ENCODE measurements around the gene TMEM208. TPM values are rescaled to one million over a fixed set of nuclear protein-coding genes. Genes with fewer than 3 reads are reported as not detected.

TMEM208 gene
- total and polyA plus RNA-seq, 2 of the 13 experiments (the other 11 are each of a cell fraction or from before 2014, with no cell fraction given) = 58.8 to 72.9 TPM

DNA sequence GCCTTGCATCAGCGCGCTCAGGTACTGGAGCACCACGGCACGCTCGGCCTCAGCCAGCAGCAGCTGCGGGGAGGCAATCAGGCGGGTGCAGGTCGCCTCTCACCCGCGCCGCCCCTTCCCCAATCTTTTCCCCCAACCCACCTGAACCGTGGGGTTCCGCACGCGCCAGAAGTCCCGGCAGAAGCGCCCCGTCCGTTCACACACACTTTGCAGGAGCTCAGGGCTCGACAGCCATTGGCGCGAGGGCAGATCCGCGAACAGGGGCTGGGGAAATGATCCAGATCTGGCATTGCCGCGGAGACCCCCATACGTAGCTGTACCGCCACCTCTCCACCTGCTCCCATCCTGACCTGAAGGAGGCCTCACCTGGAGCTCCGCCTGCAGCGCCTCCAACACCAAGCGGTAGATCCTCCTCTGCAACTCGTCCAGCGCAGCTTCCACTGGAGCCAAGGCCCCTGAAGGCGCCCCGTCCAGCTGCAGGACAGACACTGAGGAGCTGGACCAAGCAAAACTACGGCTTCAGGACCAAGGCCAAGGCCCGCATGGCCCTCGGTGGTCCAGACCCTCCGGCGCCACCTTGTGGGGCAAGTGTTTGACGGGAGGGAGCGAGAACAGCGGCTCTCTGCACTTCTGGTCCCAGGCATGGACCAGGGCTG lies 41.8 kb upstream of the TMEM208 start (continued):
- TF ChIP-seq, protein P1, sequence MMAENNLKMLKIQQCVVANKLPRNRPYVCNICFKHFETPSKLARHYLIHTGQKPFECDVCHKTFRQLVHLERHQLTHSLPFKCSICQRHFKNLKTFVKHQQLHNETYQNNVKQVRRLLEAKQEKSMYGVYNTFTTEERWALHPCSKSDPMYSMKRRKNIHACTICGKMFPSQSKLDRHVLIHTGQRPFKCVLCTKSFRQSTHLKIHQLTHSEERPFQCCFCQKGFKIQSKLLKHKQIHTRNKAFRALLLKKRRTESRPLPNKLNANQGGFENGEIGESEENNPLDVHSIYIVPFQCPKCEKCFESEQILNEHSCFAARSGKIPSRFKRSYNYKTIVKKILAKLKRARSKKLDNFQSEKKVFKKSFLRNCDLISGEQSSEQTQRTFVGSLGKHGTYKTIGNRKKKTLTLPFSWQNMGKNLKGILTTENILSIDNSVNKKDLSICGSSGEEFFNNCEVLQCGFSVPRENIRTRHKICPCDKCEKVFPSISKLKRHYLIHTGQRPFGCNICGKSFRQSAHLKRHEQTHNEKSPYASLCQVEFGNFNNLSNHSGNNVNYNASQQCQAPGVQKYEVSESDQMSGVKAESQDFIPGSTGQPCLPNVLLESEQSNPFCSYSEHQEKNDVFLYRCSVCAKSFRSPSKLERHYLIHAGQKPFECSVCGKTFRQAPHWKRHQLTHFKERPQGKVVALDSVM (CRISPR knock-in tag; IDR thresholded peaks at IDR 0.05) = peak; percentile 40; the same call in 1 of the 2 replicates
- TF ChIP-seq, protein P2, sequence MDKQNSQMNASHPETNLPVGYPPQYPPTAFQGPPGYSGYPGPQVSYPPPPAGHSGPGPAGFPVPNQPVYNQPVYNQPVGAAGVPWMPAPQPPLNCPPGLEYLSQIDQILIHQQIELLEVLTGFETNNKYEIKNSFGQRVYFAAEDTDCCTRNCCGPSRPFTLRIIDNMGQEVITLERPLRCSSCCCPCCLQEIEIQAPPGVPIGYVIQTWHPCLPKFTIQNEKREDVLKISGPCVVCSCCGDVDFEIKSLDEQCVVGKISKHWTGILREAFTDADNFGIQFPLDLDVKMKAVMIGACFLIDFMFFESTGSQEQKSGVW (CRISPR knock-in tag; IDR thresholded peaks at IDR 0.05; ENCODE audit: borderline replicate concordance) = 0 out of 2 replicates have a peak, but pooled peaks have one; percentile 16
- TF ChIP-seq, protein P3, sequence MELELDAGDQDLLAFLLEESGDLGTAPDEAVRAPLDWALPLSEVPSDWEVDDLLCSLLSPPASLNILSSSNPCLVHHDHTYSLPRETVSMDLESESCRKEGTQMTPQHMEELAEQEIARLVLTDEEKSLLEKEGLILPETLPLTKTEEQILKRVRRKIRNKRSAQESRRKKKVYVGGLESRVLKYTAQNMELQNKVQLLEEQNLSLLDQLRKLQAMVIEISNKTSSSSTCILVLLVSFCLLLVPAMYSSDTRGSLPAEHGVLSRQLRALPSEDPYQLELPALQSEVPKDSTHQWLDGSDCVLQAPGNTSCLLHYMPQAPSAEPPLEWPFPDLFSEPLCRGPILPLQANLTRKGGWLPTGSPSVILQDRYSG (CRISPR knock-in tag; IDR thresholded peaks at IDR 0.05) = peak; percentile 79; the same call in 1 of the 2 replicates
- TF ChIP-seq SRSF9 (IDR thresholded peaks at IDR 0.05; ENCODE audit: borderline replicate concordance, insufficient read depth, low read depth, low read length, poor library complexity, severe bottlenecking) = no peak
- TF ChIP-seq KLF13 (CRISPR knock-in tag; IDR thresholded peaks at IDR 0.05) = peak; percentile 87
- TF ChIP-seq ZNF816 (CRISPR knock-in tag; IDR thresholded peaks at IDR 0.05; ENCODE audit: borderline replicate concordance) = peak; percentile 90; the same call in 1 of the 2 replicates
- TF ChIP-seq HHEX (CRISPR knock-in tag; IDR thresholded peaks at IDR 0.05) = no peak
- TF ChIP-seq, protein P4, sequence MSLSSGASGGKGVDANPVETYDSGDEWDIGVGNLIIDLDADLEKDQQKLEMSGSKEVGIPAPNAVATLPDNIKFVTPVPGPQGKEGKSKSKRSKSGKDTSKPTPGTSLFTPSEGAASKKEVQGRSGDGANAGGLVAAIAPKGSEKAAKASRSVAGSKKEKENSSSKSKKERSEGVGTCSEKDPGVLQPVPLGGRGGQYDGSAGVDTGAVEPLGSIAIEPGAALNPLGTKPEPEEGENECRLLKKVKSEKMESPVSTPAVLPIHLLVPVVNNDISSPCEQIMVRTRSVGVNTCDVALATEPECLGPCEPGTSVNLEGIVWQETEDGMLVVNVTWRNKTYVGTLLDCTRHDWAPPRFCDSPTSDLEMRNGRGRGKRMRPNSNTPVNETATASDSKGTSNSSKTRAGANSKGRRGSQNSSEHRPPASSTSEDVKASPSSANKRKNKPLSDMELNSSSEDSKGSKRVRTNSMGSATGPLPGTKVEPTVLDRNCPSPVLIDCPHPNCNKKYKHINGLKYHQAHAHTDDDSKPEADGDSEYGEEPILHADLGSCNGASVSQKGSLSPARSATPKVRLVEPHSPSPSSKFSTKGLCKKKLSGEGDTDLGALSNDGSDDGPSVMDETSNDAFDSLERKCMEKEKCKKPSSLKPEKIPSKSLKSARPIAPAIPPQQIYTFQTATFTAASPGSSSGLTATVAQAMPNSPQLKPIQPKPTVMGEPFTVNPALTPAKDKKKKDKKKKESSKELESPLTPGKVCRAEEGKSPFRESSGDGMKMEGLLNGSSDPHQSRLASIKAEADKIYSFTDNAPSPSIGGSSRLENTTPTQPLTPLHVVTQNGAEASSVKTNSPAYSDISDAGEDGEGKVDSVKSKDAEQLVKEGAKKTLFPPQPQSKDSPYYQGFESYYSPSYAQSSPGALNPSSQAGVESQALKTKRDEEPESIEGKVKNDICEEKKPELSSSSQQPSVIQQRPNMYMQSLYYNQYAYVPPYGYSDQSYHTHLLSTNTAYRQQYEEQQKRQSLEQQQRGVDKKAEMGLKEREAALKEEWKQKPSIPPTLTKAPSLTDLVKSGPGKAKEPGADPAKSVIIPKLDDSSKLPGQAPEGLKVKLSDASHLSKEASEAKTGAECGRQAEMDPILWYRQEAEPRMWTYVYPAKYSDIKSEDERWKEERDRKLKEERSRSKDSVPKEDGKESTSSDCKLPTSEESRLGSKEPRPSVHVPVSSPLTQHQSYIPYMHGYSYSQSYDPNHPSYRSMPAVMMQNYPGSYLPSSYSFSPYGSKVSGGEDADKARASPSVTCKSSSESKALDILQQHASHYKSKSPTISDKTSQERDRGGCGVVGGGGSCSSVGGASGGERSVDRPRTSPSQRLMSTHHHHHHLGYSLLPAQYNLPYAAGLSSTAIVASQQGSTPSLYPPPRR (CRISPR knock-in tag; IDR thresholded peaks at IDR 0.05; ENCODE audit: borderline replicate concordance) = no peak; the same call in 1 of the 2 replicates
- no peak for TF ChIP-seq ZNF530 (CRISPR knock-in tag; IDR thresholded peaks at IDR 0.05; ENCODE audit: low read depth)
- no peak for TF ChIP-seq ZNF746 (CRISPR knock-in tag; IDR thresholded peaks at IDR 0.05)
- TF ChIP-seq, protein P5, sequence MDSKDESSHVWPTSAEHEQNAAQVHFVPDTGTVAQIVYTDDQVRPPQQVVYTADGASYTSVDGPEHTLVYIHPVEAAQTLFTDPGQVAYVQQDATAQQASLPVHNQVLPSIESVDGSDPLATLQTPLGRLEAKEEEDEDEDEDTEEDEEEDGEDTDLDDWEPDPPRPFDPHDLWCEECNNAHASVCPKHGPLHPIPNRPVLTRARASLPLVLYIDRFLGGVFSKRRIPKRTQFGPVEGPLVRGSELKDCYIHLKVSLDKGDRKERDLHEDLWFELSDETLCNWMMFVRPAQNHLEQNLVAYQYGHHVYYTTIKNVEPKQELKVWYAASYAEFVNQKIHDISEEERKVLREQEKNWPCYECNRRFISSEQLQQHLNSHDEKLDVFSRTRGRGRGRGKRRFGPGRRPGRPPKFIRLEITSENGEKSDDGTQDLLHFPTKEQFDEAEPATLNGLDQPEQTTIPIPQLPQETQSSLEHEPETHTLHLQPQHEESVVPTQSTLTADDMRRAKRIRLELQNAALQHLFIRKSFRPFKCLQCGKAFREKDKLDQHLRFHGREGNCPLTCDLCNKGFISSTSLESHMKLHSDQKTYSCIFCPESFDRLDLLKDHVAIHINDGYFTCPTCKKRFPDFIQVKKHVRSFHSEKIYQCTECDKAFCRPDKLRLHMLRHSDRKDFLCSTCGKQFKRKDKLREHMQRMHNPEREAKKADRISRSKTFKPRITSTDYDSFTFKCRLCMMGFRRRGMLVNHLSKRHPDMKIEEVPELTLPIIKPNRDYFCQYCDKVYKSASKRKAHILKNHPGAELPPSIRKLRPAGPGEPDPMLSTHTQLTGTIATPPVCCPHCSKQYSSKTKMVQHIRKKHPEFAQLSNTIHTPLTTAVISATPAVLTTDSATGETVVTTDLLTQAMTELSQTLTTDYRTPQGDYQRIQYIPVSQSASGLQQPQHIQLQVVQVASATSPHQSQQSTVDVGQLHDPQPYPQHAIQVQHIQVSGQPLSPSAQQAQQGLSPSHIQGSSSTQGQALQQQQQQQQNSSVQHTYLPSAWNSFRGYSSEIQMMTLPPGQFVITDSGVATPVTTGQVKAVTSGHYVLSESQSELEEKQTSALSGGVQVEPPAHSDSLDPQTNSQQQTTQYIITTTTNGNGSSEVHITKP (CRISPR knock-in tag; IDR thresholded peaks at IDR 0.05; ENCODE audit: low read depth) = peak; percentile 74
- peak; percentile 95 for TF ChIP-seq KLF9 (CRISPR knock-in tag; IDR thresholded peaks at IDR 0.05; ENCODE audit: low read depth)
- no peak for TF ChIP-seq RFX3 (CRISPR knock-in tag; IDR thresholded peaks at IDR 0.05)
- no peak for TF ChIP-seq POLR2AphosphoS2 (IDR thresholded peaks at IDR 0.05; ENCODE audit: low read depth, low read length)
- TF ChIP-seq PAX8 (CRISPR knock-in tag; IDR thresholded peaks at IDR 0.05; ENCODE audit: borderline replicate concordance) = no peak
- TF ChIP-seq ZNF556 (CRISPR knock-in tag; IDR thresholded peaks at IDR 0.05; ENCODE audit: borderline replicate concordance) = no peak

Data from HepG2 (cell line).